ENCODE data around the gene NEURL2.
"Not testable (repeated sequence)": the region's sequence is repeated elsewhere in the genome, so short reads cannot be mapped to it uniquely, and the experiment has no call there.

The NEURL2 gene

GRCh38 chr20:45919542-45920399 is 28.8 kb upstream of the NEURL2 start:
- DNase-seq, result no peak

GRCh38 chr20:45918779-45919537 is 27.9 kb upstream of the NEURL2 start:
- DNase-seq, result no peak

- DNase-seq, result peak; percentile 30
These were observed 27.3 kb upstream of the NEURL2 start for GRCh38 chr20:45918182-45918737.

GRCh38 chr20:45917790-45918141 is 26.8 kb upstream of the NEURL2 start:
- DNase-seq, result peak; percentile 60

GRCh38 chr20:45913116-45913515 is 22.1 kb upstream of the NEURL2 start:
- DNase-seq, result peak; percentile 89

- no peak for DNase-seq
These were observed 21.3 kb upstream of the NEURL2 start for GRCh38 chr20:45912344-45912682.

GRCh38 chr20:45911486-45912343 is 20.7 kb upstream of the NEURL2 start, which contains the start of gene PLTP:
PLTP (minus strand) TSS chr20:45912155; CDS start chr20:45911452, 703 bp downstream.
- no peak for DNase-seq

- peak; percentile 99 for DNase-seq
These were observed 19.9 kb upstream of the NEURL2 start for GRCh38 chr20:45910670-45911485.

GRCh38 chr20:45909817-45910669 is 19.0 kb upstream of the NEURL2 start:
- DNase-seq, result no peak

- DNase-seq, result no peak
These were observed 18.4 kb upstream of the NEURL2 start for GRCh38 chr20:45909336-45909808.

- DNase-seq, result no peak
These were observed 17.1 kb upstream of the NEURL2 start for GRCh38 chr20:45908084-45908483.

- no peak for DNase-seq
These were observed 16.4 kb upstream of the NEURL2 start for GRCh38 chr20:45907219-45907948.

- no peak for DNase-seq
These were observed 14.6 kb upstream of the NEURL2 start for GRCh38 chr20:45905505-45906079.

- DNase-seq, result no peak
These were observed 13.8 kb upstream of the NEURL2 start for GRCh38 chr20:45904583-45905504.

- no peak for DNase-seq
These were observed 11.2 kb upstream of the NEURL2 start for GRCh38 chr20:45902199-45902701.

GRCh38 chr20:45901332-45901731 is 10.3 kb upstream of the NEURL2 start:
- DNase-seq, result not testable (repeated sequence)

GRCh38 chr20:45899046-45899835 is 8.2 kb upstream of the NEURL2 start:
- DNase-seq, result no peak

Data from suppressor macrophage treated with lipopolysaccharide for 4 hours (primary cell).